SK-N-SH (cell line): ENCODE data around the gene SPIC. TPM values are rescaled to one million over a fixed set of nuclear protein-coding genes. Genes with fewer than 3 reads are reported as not detected.

ENCODE experiments used
- CTCF ChIA-PET: fragments of 300-600, 350-600 bp; formaldehyde crosslinking; extraction: SDS; loops from one replicate; lab custom pipeline; 2021; lab: Yijun Ruan, JAX
- POLR2A ChIA-PET: fragments of 350-600 bp; sonication (Branson Sonifier 250); formaldehyde crosslinking; extraction: SDS; loops from one replicate; lab custom pipeline; 2020; ENCODE audit warnings: antibody characterized with exemption, inconsistent platforms; lab: Yijun Ruan, JAX
- DNase-seq: peaks from one replicate; pipeline ENCODE4 v3.0.0; 2012
- H2AFZ ChIP-seq: fragments of 200-600 bp; sonication (generic); 2 replicates; pipeline ENCODE4 v1.8.1; 2016; ENCODE audit warnings: antibody characterized with exemption, mild to moderate bottlenecking, low read depth
- H3F3A ChIP-seq: fragments of 200-600 bp; sonication (generic); replicated peaks from 2 replicates; pipeline ENCODE3; 2016; ENCODE audit warnings: antibody characterized with exemption, mild to moderate bottlenecking; ENCODE audit not compliant: insufficient read depth
- H3K27ac ChIP-seq, 2 experiments: fragments of 200-500 bp in 1 of 2; fragments of 200-600 bp in 1 of 2; sonication (Bioruptor generic) in 1 of 2; sonication (generic), shearing (Covaris generic) in 1 of 2; 2 replicates each; pipeline versions ENCODE4 v1.5.1 to v1.6.1; 2014 to 2016; ENCODE audit warnings: low read depth in 2 of 2, inconsistent platforms in 1 of 2, low read length in 1 of 2, mild to moderate bottlenecking in 1 of 2, mixed read lengths in 1 of 2
- H3K27me3 ChIP-seq: fragments of 200-600 bp; sonication (generic), shearing (Covaris generic); 2 replicates; pipeline ENCODE4 v1.6.1; 2016; ENCODE audit warnings: mixed run types; ENCODE audit not compliant: insufficient read depth
- H3K36me3 ChIP-seq, 2 experiments: fragments of 200-500 bp in 1 of 2; fragments of 200-600 bp in 1 of 2; sonication (Bioruptor generic) in 1 of 2; sonication (generic) in 1 of 2; replicated peaks in 1 of 2; 2 replicates each; pipeline versions ENCODE3 to v1.5.1; 2014 to 2016; ENCODE audit warnings: low read length in 1 of 2, mild to moderate bottlenecking in 1 of 2; ENCODE audit not compliant: insufficient read depth in 2 of 2, control insufficient read depth in 1 of 2
- H3K4me1 ChIP-seq, 2 experiments: fragments of 200-500 bp in 1 of 2; fragments of 200-600 bp in 1 of 2; sonication (Bioruptor generic) in 1 of 2; sonication (generic), shearing (Covaris generic) in 1 of 2; 2 replicates each; pipeline versions ENCODE4 v1.5.1 to v1.6.1; 2014 to 2016; ENCODE audit warnings: low read depth in 1 of 2, low read length in 1 of 2, mixed run types in 1 of 2; ENCODE audit not compliant: insufficient read depth in 2 of 2, control insufficient read depth in 1 of 2
- H3K4me2 ChIP-seq: fragments of 200-600 bp; sonication (generic), shearing (Covaris generic); 2 replicates; pipeline ENCODE4 v1.6.1; 2017; ENCODE audit warnings: mixed run types
- H3K4me3 ChIP-seq, 2 experiments: fragments of 200-500 bp in 1 of 2; fragments of 200-600 bp in 1 of 2; sonication (Bioruptor generic) in 1 of 2; sonication (generic), shearing (Covaris generic) in 1 of 2; 2 replicates each; pipeline versions ENCODE4 v1.5.1 to v1.8.1; 2014 to 2016; ENCODE audit warnings: low read depth in 2 of 2, inconsistent platforms in 1 of 2, low read length in 1 of 2, mild to moderate bottlenecking in 1 of 2, mixed read lengths in 1 of 2, moderate library complexity in 1 of 2
- H3K79me2 ChIP-seq: fragments of 200-600 bp; sonication (generic); 2 replicates; pipeline ENCODE4 v1.8.1; 2017; ENCODE audit warnings: mild to moderate bottlenecking; ENCODE audit not compliant: insufficient read depth
- H3K9ac ChIP-seq: fragments of 200-600 bp; sonication (generic); 2 replicates; pipeline ENCODE4 v1.6.1; 2017; ENCODE audit warnings: mixed run types
- H3K9me2 ChIP-seq: fragments of 200-600 bp; sonication (generic); 2 replicates; pipeline ENCODE4 v1.6.1; 2017; ENCODE audit warnings: mixed run types
- H3K9me3 ChIP-seq: fragments of 200-600 bp; sonication (generic); 2 replicates; pipeline ENCODE4 v1.6.1; 2017; ENCODE audit warnings: mixed run types, mild to moderate bottlenecking, moderate library complexity
- H4K20me1 ChIP-seq: fragments of 200-600 bp; sonication (generic); 2 replicates; pipeline ENCODE4 v1.6.1; 2017; ENCODE audit warnings: mild to moderate bottlenecking, mixed run types; ENCODE audit not compliant: insufficient read depth
- CHD2 ChIP-seq: fragments of 150-350 bp; IDR thresholded peaks from 2 replicates; pipeline ENCODE4 v1.6.1; 2018; ENCODE audit warnings: low read length; ENCODE audit not compliant: partially characterized antibody
- CTCF ChIP-seq: fragments of 200-600 bp; sonication (generic); IDR thresholded peaks from 2 replicates; pipeline ENCODE4 v1.6.1; 2017; ENCODE audit warnings: antibody characterized with exemption, mild to moderate bottlenecking, moderate library complexity
- ELF1 ChIP-seq: IDR thresholded peaks from 2 replicates; pipeline ENCODE4 v1.4.0; 2012
- EZH2phosphoT487 ChIP-seq: fragments of 200-600 bp; sonication (generic); IDR thresholded peaks from 2 replicates; pipeline ENCODE4 v1.6.1; 2017; ENCODE audit warnings: low read depth, mixed run types, mild to moderate bottlenecking, antibody characterized with exemption, moderate library complexity, borderline replicate concordance
- MAX ChIP-seq: IDR thresholded peaks from 2 replicates; pipeline ENCODE4 v1.4.0; 2012; ENCODE audit warnings: low read depth
- POLR2AphosphoS5 ChIP-seq: IDR thresholded peaks from 2 replicates; pipeline ENCODE4 v1.6.1; 2012; ENCODE audit warnings: low read depth, low read length
- TCF12 ChIP-seq: IDR thresholded peaks from 2 replicates; pipeline ENCODE4 v1.4.0; 2012
- YY1 ChIP-seq: IDR thresholded peaks from 2 replicates; pipeline ENCODE4 v1.4.0; 2012; ENCODE audit warnings: low read depth, mild to moderate bottlenecking
- WGBS: methylation state at CpG from one replicate; pipeline ENCODE4 v1.1.6; 2017; ENCODE audit warnings: low lambda C conversion rate; 5-methylcytosine and 5-hydroxymethylcytosine counted together
- polyA plus RNA-seq, 3 experiments: library from polyadenylated mRNA; depleted of rRNA; stranded (reverse); fragments of >200 nt; gene quantifications; 2 replicates each; pipeline ENCODE4 v1.2.3, GENCODE V29; 2012
- small RNA-seq, 7 experiments: library from RNA; depleted of rRNA; stranded (forward); fragments of <200 nt; gene quantifications; one replicate each; pipeline ENCODE3, GENCODE V24; 2012

The SPIC gene
- polyA plus RNA-seq, 1 of the 3 experiments (the other 2 are of a cell fraction) = not detected

- no peaks in the 10 kb centered on the region for H3F3A ChIP-seq
- no peaks in the 10 kb centered on the region; the same call in 1 of the 2 replicates for H3K27me3 ChIP-seq
- no peaks in the 10 kb centered on the region for H3K9me3 ChIP-seq
- ChIA-PET POLR2A (no interaction called here), CTCF (no interaction called here)
- H3K9ac ChIP-seq = no peak overlapping the region
- no peaks in the 10 kb centered on the region for H3K36me3 ChIP-seq
- H3K4me2 ChIP-seq = no peak overlapping the region
- no peaks in the 10 kb centered on the region for H3K4me1 ChIP-seq
- H2AFZ ChIP-seq = no peak overlapping the region
- H3K27ac ChIP-seq = no peak overlapping the region
- no peaks in the 10 kb centered on the region for H3K79me2 ChIP-seq
- WGBS = 3% methylated on average over 2 of the region's 2 CpGs
- no peak for DNase-seq
- H3K9me2 ChIP-seq = no peaks in the 10 kb centered on the region
- no peak overlapping the region for H3K4me3 ChIP-seq
- H4K20me1 ChIP-seq = no peaks in the 10 kb centered on the region
- TF ChIP-seq TCF12 (no peak), POLR2AphosphoS5 (no peak), EZH2phosphoT487 (no peak), ELF1 (no peak), CHD2 (no peak), YY1 (no peak), MAX (no peak), CTCF (no peak)
Observed at GRCh38 chr12:101536069-101536674, 61.0 kb downstream of the SPIC start.

Small RNA genes lying within 50 kb of the gene (small RNA-seq; reads per million reads assigned to genes)
- gene RF00019 (0 reads per million in 7 experiments), gene RNA5SP367 (0 reads per million in 7 experiments), gene RNU5E-5P (0 reads per million in 7 experiments)

Other genes with a start within 250 kb of the SPIC start
- 5.7 and 7.3 TPM in 2 replicates for gene UTP20, start 195.2 kb upstream of the SPIC start, polyA plus RNA-seq (2012; rRNA removed)
- 50.2 and 58.9 TPM in 2 replicates for gene ARL1, start 67.6 kb upstream of the SPIC start, polyA plus RNA-seq (2012; rRNA removed)
- gene MYBPC1, start 119.6 kb downstream of the SPIC start, polyA plus RNA-seq (2012; rRNA removed) = not detected in 2 replicates
- 12.0 and 13.2 TPM in 2 replicates for gene CHPT1, start 222.3 kb downstream of the SPIC start, polyA plus RNA-seq (2012; rRNA removed)